K562 (cell line): Measurements from ENCODE around the gene PRODH. TPM values are rescaled to one million over a fixed set of nuclear protein-coding genes. Genes with fewer than 3 reads are reported as not detected.
"Not testable (repeated sequence)": the region's sequence is repeated elsewhere in the genome, so short reads cannot be mapped to it uniquely, and the experiment has no call there.

Source experiments
- ATAC-seq: fragments of 200-7000 bp; cut with Tn5 transposase; 3 replicates; pipeline ENCODE4 v1.9.1; 2020; ENCODE audit warnings: moderate library complexity
- BruUV-seq: library from RNA; stranded (reverse); fragments of 400-500 nt; replicated peaks from 2 replicates; lab custom pipeline; 2021; lab: Mats Ljungman, UMichigan
- CTCF ChIA-PET: fragments of 300-600 bp; formaldehyde crosslinking; extraction: SDS; loops from one replicate; lab custom pipeline; 2021; ENCODE audit warnings: low intra/inter-chr PET ratio; lab: Yijun Ruan, JAX
- POLR2A ChIA-PET: fragments of 300-600, 350-650 bp; sonication (Branson Sonifier 250); formaldehyde crosslinking; extraction: SDS; loops from one replicate; lab custom pipeline; 2021; ENCODE audit warnings: antibody characterized with exemption, inconsistent platforms; lab: Yijun Ruan, JAX
- DNase-seq, 4 experiments: peaks; one replicate each; pipeline versions ENCODE4 v3.0.0 to v3.0.0-alpha.2; 2011 to 2018; ENCODE audit warnings: low spot score in 3 of 4, mixed read lengths in 3 of 4; ENCODE audit errors: extremely low read depth in 1 of 4
- FAIRE-seq: peaks from 2 replicates; lab custom pipeline; 2011; peaks lifted over from hg19 to GRCh38; lab: Jason Lieb, UNC
- H2AFZ ChIP-seq: 2 replicates; pipeline ENCODE4 v1.6.0; 2011; ENCODE audit warnings: low read depth, low read length, control low read depth, inconsistent platforms
- H3K27ac ChIP-seq: fragments of 200-600 bp; 3 replicates; pipeline ENCODE4 v1.8.0; 2011; ENCODE audit warnings: low read depth, mild to moderate bottlenecking, control low read depth, inconsistent platforms, low read length, moderate library complexity, mixed read lengths; ENCODE audit errors: extremely low read depth
- H3K27me3 ChIP-seq, 2 experiments: fragments of 300-600 bp in 1 of 2; 2 replicates in 1 of 2; 3 replicates in 1 of 2; pipeline versions ENCODE4 v1.6.0 to v1.8.0; 2011; ENCODE audit warnings: inconsistent platforms in 2 of 2, low read length in 2 of 2, mild to moderate bottlenecking in 1 of 2, mixed read lengths in 1 of 2, moderate library complexity in 1 of 2; ENCODE audit not compliant: control insufficient read depth in 2 of 2, insufficient read depth in 2 of 2
- H3K36me3 ChIP-seq: fragments of 300-600 bp; 3 replicates; pipeline ENCODE4 v1.8.0; 2011; ENCODE audit warnings: mild to moderate bottlenecking, low read length, inconsistent platforms; ENCODE audit not compliant: control insufficient read depth, insufficient read depth
- H3K4me1 ChIP-seq, 2 experiments: fragments of 200-600 bp in 1 of 2; replicated peaks in 1 of 2; 2 replicates in 1 of 2; 3 replicates in 1 of 2; pipeline versions ENCODE4 v1.5.1 to v1.8.0; 2011; ENCODE audit warnings: inconsistent platforms in 2 of 2, low read length in 2 of 2, mild to moderate bottlenecking in 1 of 2, mixed read lengths in 1 of 2, moderate library complexity in 1 of 2; ENCODE audit not compliant: control insufficient read depth in 2 of 2, insufficient read depth in 2 of 2
- H3K4me2 ChIP-seq: 2 replicates; pipeline ENCODE4 v1.6.1; 2011; ENCODE audit warnings: low read length, control low read depth, inconsistent platforms, mixed read lengths; ENCODE audit not compliant: insufficient read depth
- H3K4me3 ChIP-seq: fragments of 200-600 bp; sonication (generic), shearing (Covaris generic); 2 replicates; pipeline ENCODE4 v1.5.1; 2016; ENCODE audit warnings: control low read depth, inconsistent platforms
- H3K79me2 ChIP-seq: fragments of 200-600 bp; 3 replicates; pipeline ENCODE4 v1.8.0; 2011; ENCODE audit warnings: low read length, inconsistent platforms; ENCODE audit not compliant: control insufficient read depth, insufficient read depth
- H3K9ac ChIP-seq, 2 experiments: 2 replicates each; pipeline versions ENCODE4 v1.6.0 to v1.6.1; 2011; ENCODE audit warnings: low read depth in 2 of 2, low read length in 2 of 2, control low read depth in 1 of 2, inconsistent platforms in 1 of 2, mild to moderate bottlenecking in 1 of 2, mixed read lengths in 1 of 2; ENCODE audit not compliant: insufficient read depth in 1 of 2
- H3K9me1 ChIP-seq: one replicate; pipeline ENCODE4 v1.6.0; 2011; ENCODE audit warnings: inconsistent platforms, mild to moderate bottlenecking, low read length, moderate library complexity; ENCODE audit not compliant: control insufficient read depth, insufficient read depth
- H3K9me3 ChIP-seq: replicated peaks from 2 replicates; pipeline ENCODE4 v1.5.1; 2011; ENCODE audit warnings: low read depth, low read length, inconsistent platforms; ENCODE audit not compliant: control insufficient read depth, insufficient read depth
- H4K20me1 ChIP-seq: replicated peaks from 2 replicates; pipeline ENCODE4 v1.6.1; 2011; ENCODE audit warnings: low read length, inconsistent platforms, mixed read lengths; ENCODE audit not compliant: control insufficient read depth, insufficient read depth
- NFIC ChIP-seq: fragments of 450-650 bp; IDR thresholded peaks from 2 replicates; pipeline ENCODE4 v1.6.1; 2017; ENCODE audit warnings: mild to moderate bottlenecking, inconsistent platforms
- WGBS: fragments of 100-300 bp; shearing (Covaris generic); methylation state at CpG from one replicate; pipeline ENCODE4 v1.1.6; 2016; ENCODE audit warnings: low coverage, mixed read lengths; ENCODE audit not compliant: insufficient coverage; ENCODE audit errors: missing lambda C conversion rate; 5-methylcytosine and 5-hydroxymethylcytosine counted together
- in situ Hi-C: fragments of 300-500 bp; cut with MboI; formaldehyde crosslinking; loops from 4 replicates; pipeline ENCODE4 v1.15.0; 2018; ENCODE audit warnings: inconsistent platforms, mixed read lengths
- intact Hi-C: fragments of 100-400 bp; cut with micrococcal nuclease; formaldehyde crosslinking; loops from 2 replicates; pipeline ENCODE4 v1.14.2; 2022
- polyA plus RNA-seq, 8 experiments: library from polyadenylated mRNA; depleted of rRNA in 4 of 8; stranded (reverse) in 5 of 8; unstranded in 3 of 8; fragments of >200 nt; fragmentation: Nextera tagmentation in 2 of 8; fragmentation: Illumina TruSeq in 1 of 8; extraction: Ambion mirVana in 2 of 8; extraction: Trizol in 1 of 8; gene quantifications; 2 replicates each; pipeline versions ENCODE4 v1.2.1 to v1.2.3, GENCODE V29; 2011 to 2014; ENCODE audit warnings: inconsistent platforms in 1 of 8, missing spikeins in 1 of 8
- total RNA-seq, 7 experiments: library from RNA; depleted of rRNA in 6 of 7; stranded (reverse); fragments of >200 nt in 6 of 7; fragmentation: Illumina TruSeq in 2 of 7; extraction: Trizol in 2 of 7; gene quantifications; 2 replicates each; pipeline versions ENCODE4 v1.2.1 to v1.2.3, GENCODE V29; 2011 to 2021; ENCODE audit warnings: low replicate concordance in 1 of 7

The PRODH gene
- total and polyA plus RNA-seq, 9 of the 15 experiments (the other 6 are each of a cell fraction or from before 2014, with no cell fraction given): 0.07 to 0.11 TPM; not detected in 7

DNA sequence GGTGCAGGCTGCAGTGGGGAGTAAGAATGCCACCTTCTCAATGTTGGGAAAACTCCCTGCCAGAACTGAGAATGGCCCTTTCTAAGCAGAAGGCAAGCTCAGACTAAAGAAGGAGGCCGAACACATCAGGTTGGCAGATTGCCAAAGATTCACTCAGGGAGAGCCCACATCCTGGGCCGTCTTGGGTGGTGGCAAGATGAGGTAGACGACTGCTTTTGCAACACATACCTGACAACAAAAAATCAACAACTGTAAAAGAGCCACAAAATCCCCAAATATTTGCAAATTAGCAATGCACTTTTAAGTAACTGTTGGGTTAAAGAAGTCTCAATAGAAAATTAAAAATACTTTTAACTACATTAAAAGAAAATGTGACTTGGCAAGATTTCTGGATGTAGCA, 54.8 kb downstream of the PRODH start:
- H3K27ac ChIP-seq, intact Hi-C loops, POLR2A ChIA-PET, H3K4me3 ChIP-seq, H3K9ac ChIP-seq, H3K4me1 ChIP-seq, DNase-seq, CTCF ChIA-PET, H3K27me3 ChIP-seq, H3K79me2 ChIP-seq, H3K4me2 ChIP-seq, H3K9me3 ChIP-seq, H3K36me3 ChIP-seq, BruUV-seq, FAIRE-seq, H4K20me1 ChIP-seq, H2AFZ ChIP-seq, ATAC-seq, H3K9me1 ChIP-seq: not testable (repeated sequence)
- no CpG with 5 or more reads among the region's 3 CpGs for WGBS
- peak; percentile 55 for TF ChIP-seq NFIC
- in situ Hi-C loops: loop anchor here (25.0 kb wide), 1 partner anchor 719 kb away; the partner anchor contains the start of gene USP18

Other genes starting within 250 kb of the PRODH start
- gene DGCR6, start 30.0 kb downstream of the PRODH start, total RNA-seq (2014; rRNA removed): 1.9 and 2.9 TPM in 2 replicates
- gene DGCR6, start 30.0 kb downstream of the PRODH start, total RNA-seq (2014; rRNA removed; fragmentation: Illumina TruSeq; extraction: Trizol): 1.3 and 1.4 TPM in 2 replicates
- gene DGCR6, start 30.0 kb downstream of the PRODH start, total RNA-seq (2015; rRNA removed; fragmentation: Illumina TruSeq; extraction: Trizol): 0.60 and 1.4 TPM in 2 replicates
- 2.0 and 2.7 TPM in 2 replicates for gene DGCR6, start 30.0 kb downstream of the PRODH start, total RNA-seq (2021)
- gene DGCR6, start 30.0 kb downstream of the PRODH start, polyA plus RNA-seq (2011; rRNA removed): 1.5 and 1.8 TPM in 2 replicates
- gene DGCR6, start 30.0 kb downstream of the PRODH start, polyA plus RNA-seq (2014; fragmentation: Illumina TruSeq; extraction: Trizol): 0.79 and 2.0 TPM in 2 replicates
- gene DGCR6, start 30.0 kb downstream of the PRODH start, polyA plus RNA-seq (2014; fragmentation: Nextera tagmentation; extraction: Ambion mirVana): under 1 TPM in 1 of 2 experiments, not detected in 1; 0.32 TPM
- 2.4 and 3.8 TPM in 2 replicates for gene DGCR6, start 30.0 kb downstream of the PRODH start, polyA plus RNA-seq (2014; rRNA removed)
- 62.9 and 79.7 TPM in 2 replicates for gene DGCR2, start 186.1 kb upstream of the PRODH start, total RNA-seq (2014; rRNA removed)
- 25.0 and 31.7 TPM in 2 replicates for gene DGCR2, start 186.1 kb upstream of the PRODH start, total RNA-seq (2014; rRNA removed; fragmentation: Illumina TruSeq; extraction: Trizol)
- gene DGCR2, start 186.1 kb upstream of the PRODH start, total RNA-seq (2015; rRNA removed; fragmentation: Illumina TruSeq; extraction: Trizol): 52.2 and 56.7 TPM in 2 replicates
- 101 and 103 TPM in 2 replicates for gene DGCR2, start 186.1 kb upstream of the PRODH start, total RNA-seq (2021)
- 45.6 and 65.3 TPM in 2 replicates for gene DGCR2, start 186.1 kb upstream of the PRODH start, polyA plus RNA-seq (2011; rRNA removed)
- gene DGCR2, start 186.1 kb upstream of the PRODH start, polyA plus RNA-seq (2014; fragmentation: Illumina TruSeq; extraction: Trizol): 56.7 and 59.7 TPM in 2 replicates
- gene DGCR2, start 186.1 kb upstream of the PRODH start, polyA plus RNA-seq (2014; fragmentation: Nextera tagmentation; extraction: Ambion mirVana): under 1 TPM; 0.69 to 0.70 TPM
- 54.1 and 56.4 TPM in 2 replicates for gene DGCR2, start 186.1 kb upstream of the PRODH start, polyA plus RNA-seq (2014; rRNA removed)
- gene TSSK2, start 195.0 kb upstream of the PRODH start, total RNA-seq (2014; rRNA removed): not detected in 2 replicates
- gene TSSK2, start 195.0 kb upstream of the PRODH start, total RNA-seq (2014; rRNA removed; fragmentation: Illumina TruSeq; extraction: Trizol): not detected in 2 replicates
- not detected in 2 replicates for gene TSSK2, start 195.0 kb upstream of the PRODH start, total RNA-seq (2015; rRNA removed; fragmentation: Illumina TruSeq; extraction: Trizol)
- not detected in 2 replicates for gene TSSK2, start 195.0 kb upstream of the PRODH start, total RNA-seq (2021)
- gene TSSK2, start 195.0 kb upstream of the PRODH start, polyA plus RNA-seq (2011; rRNA removed): not detected in 2 replicates
- not detected in 2 replicates for gene TSSK2, start 195.0 kb upstream of the PRODH start, polyA plus RNA-seq (2014; fragmentation: Illumina TruSeq; extraction: Trizol)
- gene TSSK2, start 195.0 kb upstream of the PRODH start, polyA plus RNA-seq (2014; fragmentation: Nextera tagmentation; extraction: Ambion mirVana): not detected
- 0.04 TPM in 1 of 2 replicates, not detected in the other for gene TSSK2, start 195.0 kb upstream of the PRODH start, polyA plus RNA-seq (2014; rRNA removed)
- gene ESS2, start 208.4 kb upstream of the PRODH start, total RNA-seq (2014; rRNA removed): 42.5 and 47.4 TPM in 2 replicates
- gene ESS2, start 208.4 kb upstream of the PRODH start, total RNA-seq (2014; rRNA removed; fragmentation: Illumina TruSeq; extraction: Trizol): 9.4 and 10.7 TPM in 2 replicates
- 28.3 and 30.9 TPM in 2 replicates for gene ESS2, start 208.4 kb upstream of the PRODH start, total RNA-seq (2015; rRNA removed; fragmentation: Illumina TruSeq; extraction: Trizol)
- gene ESS2, start 208.4 kb upstream of the PRODH start, total RNA-seq (2021): 51.3 and 52.8 TPM in 2 replicates
- gene ESS2, start 208.4 kb upstream of the PRODH start, polyA plus RNA-seq (2011; rRNA removed): 26.8 and 44.0 TPM in 2 replicates
- gene ESS2, start 208.4 kb upstream of the PRODH start, polyA plus RNA-seq (2014; fragmentation: Illumina TruSeq; extraction: Trizol): 23.6 and 41.0 TPM in 2 replicates
- 1 to 10 TPM in 1 of 2 experiments, under 1 TPM in 1; 0.70 to 1.9 TPM for gene ESS2, start 208.4 kb upstream of the PRODH start, polyA plus RNA-seq (2014; fragmentation: Nextera tagmentation; extraction: Ambion mirVana)
- 47.1 and 58.1 TPM in 2 replicates for gene ESS2, start 208.4 kb upstream of the PRODH start, polyA plus RNA-seq (2014; rRNA removed)
- gene GSC2, start 214.0 kb upstream of the PRODH start, total RNA-seq (2014; rRNA removed): not detected in 2 replicates
- gene GSC2, start 214.0 kb upstream of the PRODH start, total RNA-seq (2014; rRNA removed; fragmentation: Illumina TruSeq; extraction: Trizol): not detected in 2 replicates
- gene GSC2, start 214.0 kb upstream of the PRODH start, total RNA-seq (2015; rRNA removed; fragmentation: Illumina TruSeq; extraction: Trizol): not detected in 2 replicates
- gene GSC2, start 214.0 kb upstream of the PRODH start, total RNA-seq (2021): not detected in 2 replicates
- gene GSC2, start 214.0 kb upstream of the PRODH start, polyA plus RNA-seq (2011; rRNA removed): not detected in 2 replicates
- not detected in 2 replicates for gene GSC2, start 214.0 kb upstream of the PRODH start, polyA plus RNA-seq (2014; fragmentation: Illumina TruSeq; extraction: Trizol)
- gene GSC2, start 214.0 kb upstream of the PRODH start, polyA plus RNA-seq (2014; fragmentation: Nextera tagmentation; extraction: Ambion mirVana): not detected
- not detected in 2 replicates for gene GSC2, start 214.0 kb upstream of the PRODH start, polyA plus RNA-seq (2014; rRNA removed)
- gene SLC25A1, start 242.4 kb upstream of the PRODH start, total RNA-seq (2014; rRNA removed): 329 and 469 TPM in 2 replicates
- 54.3 and 89.6 TPM in 2 replicates for gene SLC25A1, start 242.4 kb upstream of the PRODH start, total RNA-seq (2014; rRNA removed; fragmentation: Illumina TruSeq; extraction: Trizol)
- gene SLC25A1, start 242.4 kb upstream of the PRODH start, total RNA-seq (2015; rRNA removed; fragmentation: Illumina TruSeq; extraction: Trizol): 109 and 119 TPM in 2 replicates
- 399 and 408 TPM in 2 replicates for gene SLC25A1, start 242.4 kb upstream of the PRODH start, total RNA-seq (2021)
- gene SLC25A1, start 242.4 kb upstream of the PRODH start, polyA plus RNA-seq (2011; rRNA removed): 110 and 216 TPM in 2 replicates
- gene SLC25A1, start 242.4 kb upstream of the PRODH start, polyA plus RNA-seq (2014; fragmentation: Illumina TruSeq; extraction: Trizol): 183 and 239 TPM in 2 replicates
- gene SLC25A1, start 242.4 kb upstream of the PRODH start, polyA plus RNA-seq (2014; fragmentation: Nextera tagmentation; extraction: Ambion mirVana): 10 to 100 TPM; 11.0 to 23.7 TPM
- gene SLC25A1, start 242.4 kb upstream of the PRODH start, polyA plus RNA-seq (2014; rRNA removed): 248 and 262 TPM in 2 replicates